Vagina (tissue), 2 donors: Measurements from ENCODE around the gene TMEM232.

Experiments used
- CTCF ChIP-seq, 3 experiments: fragments of 450-650 bp in 2 of 3; fragments of 200-600 bp in 1 of 3; sonication (generic) in 1 of 3; IDR thresholded peaks; one replicate each; pipeline ENCODE4 v1.5.1; 2017 to 2019; ENCODE audit warnings: antibody characterized with exemption in 3 of 3, mild to moderate bottlenecking in 2 of 3, moderate library complexity in 2 of 3
- POLR2A ChIP-seq, 2 donors: fragments of 450-650 bp; IDR thresholded peaks; one replicate each; pipeline ENCODE4 v1.6.1; 2017; ENCODE audit warnings: antibody characterized with exemption in 2 of 2, mild to moderate bottlenecking in 2 of 2, moderate library complexity in 2 of 2
- POLR2AphosphoS5 ChIP-seq, 2 donors: sonication (generic); formaldehyde crosslinking; IDR thresholded peaks; one replicate each; pipeline ENCODE4 v1.9.0; 2017; ENCODE audit warnings: antibody characterized with exemption in 2 of 2, mild to moderate bottlenecking in 2 of 2, low read depth in 1 of 2; ENCODE audit not compliant: insufficient read depth in 1 of 2

GRCh38 chr5:110638970-110639902 lies 87.2 kb downstream of the TMEM232 start:
- TF ChIP-seq CTCF (IDR thresholded peaks at IDR 0.05) (no peak), POLR2AphosphoS5 (IDR thresholded peaks at IDR 0.05; ENCODE audit: insufficient read depth in 1 of 2, low read depth in 1 of 2) (no peak), POLR2A (IDR thresholded peaks at IDR 0.05) (no peak)
